IPS-18c (cell line): ENCODE data around the gene TNFRSF8.

Experiments
- H3K4me3 ChIP-seq: 2 replicates; pipeline ENCODE4 v1.7.0; 2013; ENCODE audit warnings: low read depth, mild to moderate bottlenecking, low read length, moderate library complexity; ENCODE audit not compliant: insufficient read depth
- H3K9me3 ChIP-seq: one replicate; pipeline ENCODE4 v1.6.1; 2013; ENCODE audit warnings: mild to moderate bottlenecking, low read length, moderate library complexity; ENCODE audit not compliant: control insufficient read depth, insufficient read depth

Gene TNFRSF8

DNA sequence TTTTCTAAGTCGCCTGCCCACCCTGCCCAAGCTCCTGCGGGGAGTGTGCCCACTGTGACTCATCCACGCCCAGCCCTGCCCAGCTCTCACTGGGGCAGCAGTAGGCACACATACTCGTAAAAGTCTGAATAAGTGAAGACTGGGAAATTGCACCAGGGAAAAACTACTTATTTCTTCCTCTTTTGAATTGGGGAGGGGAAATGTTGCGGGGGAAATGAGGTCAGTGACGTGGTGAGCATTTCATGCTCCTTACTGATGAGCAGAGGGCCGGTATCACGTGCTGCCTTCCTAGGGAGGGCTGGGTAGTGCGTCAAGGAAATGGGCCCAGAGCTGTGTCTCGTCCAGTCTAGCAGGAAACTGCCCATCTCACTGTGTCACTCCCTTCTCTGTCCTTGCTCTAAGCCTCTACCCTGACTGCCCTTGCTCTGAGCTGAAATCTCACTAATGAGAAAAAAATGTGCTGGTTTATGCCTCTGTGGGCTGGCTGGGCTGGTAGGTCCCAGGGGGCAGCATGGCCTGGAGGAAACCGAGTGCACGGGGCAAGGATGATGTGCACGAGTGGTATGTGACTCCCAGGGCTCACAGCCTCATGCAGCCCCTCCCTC lies 90.2 kb downstream of the TNFRSF8 start:
- Histone ChIP-seq H3K9me3 (no peaks in the 10 kb centered on the region), H3K4me3 (no peak overlapping the region)

DNA sequence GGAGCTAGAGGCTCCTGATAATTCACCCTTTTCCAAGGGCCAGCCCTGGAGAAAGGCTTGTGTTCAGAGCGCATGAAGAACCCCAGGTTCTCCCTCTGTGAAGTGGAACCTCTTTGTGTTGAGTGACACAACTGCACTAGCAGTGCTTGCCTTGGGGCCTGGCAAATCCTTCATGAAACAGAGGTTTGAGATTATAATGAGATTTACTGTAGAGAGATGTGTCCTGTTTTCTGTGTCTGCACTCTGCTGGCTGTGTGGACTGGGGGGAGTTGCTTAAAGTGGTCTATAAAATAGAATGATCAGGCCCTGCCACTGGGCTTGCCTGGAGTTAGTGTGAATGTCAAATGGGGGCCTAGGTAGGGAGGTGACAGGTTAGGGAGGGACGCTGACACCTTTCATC lies 92.2 kb downstream of the TNFRSF8 start:
- Histone ChIP-seq H3K4me3 (no peak overlapping the region), H3K9me3 (no peaks in the 10 kb centered on the region)

DNA sequence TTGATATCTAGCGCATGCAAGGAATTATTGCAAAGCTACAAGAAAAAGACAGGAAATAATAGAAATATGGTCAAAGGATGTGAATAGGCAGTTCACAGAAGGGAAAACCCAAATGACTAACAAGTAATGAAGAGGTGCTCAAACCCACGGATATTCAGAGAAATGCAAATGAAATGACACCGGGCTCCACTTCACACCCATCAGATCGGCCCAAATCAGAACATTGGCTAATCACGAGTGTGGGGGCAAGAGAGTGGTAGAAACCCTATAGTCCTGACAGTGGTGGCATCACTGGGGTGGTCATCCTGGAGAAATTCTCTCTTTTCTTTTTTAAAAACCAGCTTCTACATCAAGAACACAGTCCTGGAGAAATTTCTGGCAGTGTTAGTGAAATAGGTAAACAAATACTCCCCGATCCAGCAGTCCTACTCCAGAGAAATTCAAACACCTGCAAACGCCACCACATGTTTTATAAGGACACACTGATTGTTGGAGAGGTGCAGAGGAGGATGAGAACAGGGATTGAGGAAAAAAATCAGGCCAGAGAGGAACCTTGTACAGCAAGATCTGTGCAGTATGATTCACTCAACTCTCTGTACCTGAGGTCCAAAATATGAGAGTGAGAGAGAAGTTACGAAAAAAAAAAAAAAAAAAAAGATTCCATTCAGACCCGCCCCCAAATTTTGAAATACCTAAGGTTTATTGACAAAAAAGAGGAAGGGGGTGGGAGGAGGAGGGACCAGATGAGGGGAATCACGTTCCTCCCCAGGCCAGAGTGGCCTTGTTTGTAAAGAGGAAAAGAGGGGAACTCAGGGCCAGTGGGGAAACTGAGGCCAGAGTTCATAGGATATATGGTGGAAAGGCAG lies 94.5 kb downstream of the TNFRSF8 start:
- Histone ChIP-seq H3K4me3 (no peak overlapping the region), H3K9me3 (peaks cover 3% of the 10 kb centered on the region)

DNA sequence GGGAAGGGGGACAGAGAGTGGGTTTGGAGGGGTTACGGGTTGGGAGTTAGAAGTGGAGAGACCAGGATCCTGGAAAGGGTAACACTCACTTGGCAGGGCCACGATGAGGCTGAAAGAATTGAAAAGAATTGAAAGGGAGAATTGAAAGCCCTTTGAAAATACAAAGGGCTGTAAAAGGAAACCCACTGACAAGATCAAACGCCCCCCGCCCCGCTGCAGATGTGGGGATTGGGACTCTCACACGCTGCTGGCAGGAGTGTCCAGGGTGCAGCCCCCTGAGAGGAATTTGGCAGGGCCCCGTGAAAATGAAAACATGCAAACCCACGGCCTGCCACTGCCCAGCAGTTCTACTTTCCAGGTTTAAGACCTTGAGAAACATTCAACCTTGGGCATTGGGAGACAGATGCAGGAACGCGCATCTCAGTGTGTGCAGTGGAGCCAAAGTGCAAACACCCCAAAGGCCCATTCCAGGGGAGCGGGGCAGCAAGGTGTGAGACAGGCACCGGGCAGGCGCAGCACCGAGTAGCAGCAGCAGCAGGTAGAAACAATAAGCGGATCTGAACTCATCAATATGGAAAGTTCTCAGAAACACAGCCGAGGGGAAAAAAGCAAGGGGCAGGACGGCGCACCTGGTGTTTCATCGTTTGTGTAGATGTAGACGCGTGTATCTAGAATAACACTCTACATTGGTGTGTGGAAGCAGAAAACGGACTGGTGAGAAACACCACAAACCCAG lies 95.4 kb downstream of the TNFRSF8 start:
- peaks cover 5% of the 10 kb centered on the region for H3K9me3 ChIP-seq
- H3K4me3 ChIP-seq = no peak overlapping the region

DNA sequence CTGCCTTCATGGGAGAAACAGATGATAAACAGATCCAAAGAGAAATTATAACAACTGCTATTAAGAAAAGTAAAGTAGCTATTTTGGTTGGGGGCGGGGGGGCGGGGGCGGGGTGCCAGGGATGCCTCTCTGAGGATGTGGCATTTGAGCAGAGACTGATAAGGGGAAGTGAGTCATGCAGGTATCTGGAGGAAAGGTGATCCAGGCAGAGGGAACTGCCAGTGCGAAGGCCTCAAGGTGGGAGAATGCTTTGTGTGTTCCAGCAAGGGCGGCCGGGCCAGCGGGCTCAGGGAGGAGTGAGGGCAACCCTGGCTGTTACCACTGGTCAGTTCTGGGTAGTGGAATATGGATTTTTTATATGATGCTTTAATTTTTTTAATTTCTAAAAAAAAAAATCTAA lies 96.7 kb downstream of the TNFRSF8 start:
- no peak overlapping the region for H3K4me3 ChIP-seq
- peaks cover 5% of the 10 kb centered on the region for H3K9me3 ChIP-seq

DNA sequence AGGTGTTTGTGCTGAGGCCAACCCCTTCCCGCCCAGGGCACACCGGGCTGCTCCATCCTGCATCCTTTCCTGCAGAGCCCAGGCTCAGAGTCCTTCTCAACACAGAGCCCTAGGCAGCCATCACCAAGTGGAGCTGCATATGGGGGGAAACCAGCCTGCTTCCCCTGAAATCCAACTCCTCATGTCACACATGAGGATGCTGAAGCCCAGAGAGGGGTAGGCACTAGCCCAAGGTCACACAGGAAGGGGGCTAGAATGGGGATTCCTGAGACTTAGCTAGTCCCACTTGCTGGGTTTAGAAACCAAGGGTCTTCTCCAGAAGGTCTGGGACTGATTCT lies 98.2 kb downstream of the TNFRSF8 start:
- no peak overlapping the region for H3K4me3 ChIP-seq
- H3K9me3 ChIP-seq = peaks cover 5% of the 10 kb centered on the region

DNA sequence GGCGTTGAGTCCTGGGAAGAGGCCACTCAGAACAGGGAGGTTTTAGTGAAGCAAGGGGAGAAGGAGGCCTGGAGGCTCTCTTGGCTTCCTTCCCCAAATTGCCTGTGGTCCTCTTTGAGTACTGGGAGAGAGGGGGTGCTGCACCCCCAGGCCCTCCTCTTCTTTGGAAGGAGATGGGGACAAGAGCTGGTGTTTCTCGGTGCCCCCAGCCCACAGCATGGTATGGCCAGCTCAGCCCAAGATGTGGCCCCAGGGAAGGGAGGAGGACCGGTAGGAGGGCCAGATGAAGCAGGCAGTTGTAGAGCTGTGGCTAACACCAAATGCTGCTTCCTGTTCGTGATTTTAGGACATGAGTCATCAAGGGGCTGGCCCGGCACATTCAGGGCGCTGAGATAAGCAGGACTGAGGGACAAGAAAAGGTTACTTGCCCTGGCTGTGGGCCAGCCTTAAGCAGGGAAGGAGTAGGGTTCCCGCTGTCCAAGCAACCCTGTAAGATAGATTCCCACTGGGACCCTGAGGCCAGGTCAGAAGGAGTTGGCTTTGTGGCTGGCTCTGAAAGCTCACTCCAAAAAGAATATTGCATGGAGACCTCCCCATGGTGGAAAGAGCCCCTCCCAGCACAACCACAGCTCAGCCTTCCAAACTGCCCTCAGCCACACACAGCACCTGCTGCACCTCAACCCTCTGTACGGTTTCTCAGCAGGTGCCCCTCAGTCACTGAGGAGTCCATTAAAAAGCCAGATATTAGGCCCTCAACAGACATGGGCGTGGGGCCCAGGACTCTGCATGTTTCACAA lies 98.8 kb downstream of the TNFRSF8 start:
- no peak overlapping the region for H3K4me3 ChIP-seq
- H3K9me3 ChIP-seq = peaks cover 5% of the 10 kb centered on the region

DNA sequence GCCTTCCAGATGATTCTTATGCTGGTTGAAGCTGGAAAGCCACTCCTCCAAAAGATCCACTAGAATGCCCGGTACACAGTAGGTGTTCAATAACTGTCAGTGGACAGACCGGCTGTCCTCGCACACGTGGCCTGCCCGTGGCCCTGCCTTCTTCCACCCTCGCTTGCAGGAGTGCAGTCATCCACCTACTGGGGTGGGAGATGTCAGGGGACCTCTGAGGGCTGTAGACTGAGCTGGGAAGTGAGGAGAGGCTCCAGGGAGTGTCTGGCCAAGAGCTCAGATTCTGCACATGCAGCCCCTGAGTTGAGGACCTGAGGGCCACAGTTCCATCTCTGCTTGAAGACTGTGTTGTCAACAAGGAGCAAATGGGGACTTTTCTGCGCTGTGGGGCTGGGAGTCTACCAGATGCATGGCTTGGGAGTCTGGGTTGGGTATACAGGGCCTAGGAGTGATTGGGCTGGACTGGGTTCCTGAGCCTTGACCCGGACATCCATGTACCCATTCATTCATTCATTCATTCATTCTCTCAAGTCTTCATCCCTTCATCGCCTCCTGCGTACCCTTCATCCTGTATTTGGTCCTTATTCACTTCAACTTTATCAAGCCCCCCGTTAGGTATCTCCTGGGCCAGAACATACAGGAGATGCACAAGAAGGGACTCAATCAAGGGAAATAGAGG lies 99.5 kb downstream of the TNFRSF8 start:
- H3K4me3 ChIP-seq = no peak overlapping the region
- peaks cover 5% of the 10 kb centered on the region for H3K9me3 ChIP-seq

DNA sequence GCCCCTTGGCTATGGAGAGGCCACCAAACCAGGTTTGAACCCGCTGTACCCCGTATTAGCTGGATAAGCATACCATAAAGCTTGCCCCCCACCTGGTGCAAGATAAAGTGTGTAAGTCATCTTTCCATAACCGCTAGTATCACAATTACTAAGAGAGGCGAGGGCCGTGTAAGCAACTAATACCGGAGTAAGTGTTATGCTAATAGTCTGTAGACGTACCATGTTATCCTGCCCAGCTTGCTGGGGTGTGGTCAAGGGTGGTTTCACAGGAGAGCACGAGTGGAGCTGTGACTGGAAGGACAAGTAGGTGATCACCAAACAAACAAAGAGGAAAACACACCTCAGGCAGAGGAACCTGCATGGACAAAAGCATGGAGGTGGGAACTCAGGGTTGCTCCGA lies 100.1 kb downstream of the TNFRSF8 start:
- H3K9me3 ChIP-seq = peaks cover 5% of the 10 kb centered on the region
- no peak overlapping the region for H3K4me3 ChIP-seq

DNA sequence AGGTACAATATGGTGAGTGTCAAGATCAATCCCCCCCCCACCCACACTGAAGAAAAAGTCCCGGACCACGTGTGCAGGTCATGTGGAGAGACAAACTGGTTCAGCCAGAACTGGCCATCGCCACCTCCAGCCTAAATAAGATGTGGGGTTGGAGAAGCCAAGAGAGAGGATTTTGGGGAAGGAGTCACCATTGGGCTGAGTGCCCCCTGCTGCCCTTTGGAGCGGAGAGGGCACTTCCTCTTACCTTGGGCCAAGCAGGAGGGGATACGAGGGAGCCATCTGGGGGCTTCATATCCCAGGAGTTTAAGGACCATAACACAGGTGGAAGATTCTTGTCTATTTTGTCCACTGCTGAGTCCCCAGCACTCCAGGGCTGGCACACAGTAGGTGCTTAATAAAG lies 101.1 kb downstream of the TNFRSF8 start:
- Histone ChIP-seq H3K4me3 (no peak overlapping the region), H3K9me3 (peaks cover 5% of the 10 kb centered on the region)

DNA sequence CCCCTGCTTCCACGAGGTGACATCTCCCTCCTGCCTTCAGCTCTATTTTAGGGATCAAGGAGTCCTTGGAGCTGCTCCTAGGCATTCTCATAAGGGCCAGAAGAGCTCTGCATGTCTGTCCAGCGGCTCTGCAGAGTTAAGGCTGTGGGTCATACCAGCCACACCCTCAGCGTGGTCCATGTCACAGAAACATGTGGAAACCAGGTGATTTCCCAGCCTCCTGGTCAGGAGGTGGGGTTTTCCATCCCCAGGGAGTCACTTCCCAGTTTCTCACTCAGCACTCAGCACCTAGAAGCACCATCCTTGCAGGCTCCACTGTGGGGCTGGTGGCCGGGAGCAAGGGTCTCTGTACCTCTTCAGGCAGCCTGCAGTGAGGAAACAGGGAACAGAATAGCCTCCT lies 102.2 kb downstream of the TNFRSF8 start:
- peaks cover 5% of the 10 kb centered on the region for H3K9me3 ChIP-seq

DNA sequence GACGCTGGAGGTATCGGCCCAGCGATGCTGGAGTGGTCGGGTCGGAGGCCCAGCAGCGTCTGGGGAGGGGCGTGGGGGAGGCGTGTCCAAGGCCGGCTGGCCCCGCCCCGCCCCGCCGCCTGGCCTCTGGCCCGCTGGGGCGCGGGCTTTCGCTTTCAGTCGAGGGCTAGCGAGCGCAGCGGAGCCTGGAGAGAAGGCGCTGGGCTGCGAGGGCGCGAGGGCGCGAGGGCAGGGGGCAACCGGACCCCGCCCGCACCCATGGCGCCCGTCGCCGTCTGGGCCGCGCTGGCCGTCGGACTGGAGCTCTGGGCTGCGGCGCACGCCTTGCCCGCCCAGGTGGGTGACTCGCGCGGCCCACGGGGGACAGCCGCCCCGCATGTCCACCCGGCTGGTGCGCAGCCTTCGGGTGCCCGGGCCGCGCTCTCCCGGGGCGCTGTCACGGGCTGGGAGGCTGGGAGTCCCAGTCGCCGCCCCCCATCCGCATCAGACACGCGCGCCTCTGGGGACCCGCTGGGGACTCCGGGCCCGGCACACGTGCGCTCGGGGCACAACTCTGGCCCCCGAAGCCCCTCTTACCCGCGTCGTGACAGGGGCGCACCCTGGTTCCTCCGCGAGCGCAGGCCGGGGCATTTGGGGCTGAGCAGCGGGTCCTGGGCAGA lies 103.9 kb downstream of the TNFRSF8 start, which contains the start of gene TNFRSF1B:
Gene TNFRSF1B, plus strand, starts transcription at position 158 of the 659 bp plus-strand sequence. Its CDS starts 101 bp downstream, at position 259.
- H3K9me3 ChIP-seq = peaks cover 3% of the 10 kb centered on the region
- H3K4me3 ChIP-seq = peak within 1 kb of the TSS; percentile 40

More for the DNA sequence above, 102.2 kb downstream of the TNFRSF8 start:
- no peak overlapping the region for H3K4me3 ChIP-seq

DNA sequence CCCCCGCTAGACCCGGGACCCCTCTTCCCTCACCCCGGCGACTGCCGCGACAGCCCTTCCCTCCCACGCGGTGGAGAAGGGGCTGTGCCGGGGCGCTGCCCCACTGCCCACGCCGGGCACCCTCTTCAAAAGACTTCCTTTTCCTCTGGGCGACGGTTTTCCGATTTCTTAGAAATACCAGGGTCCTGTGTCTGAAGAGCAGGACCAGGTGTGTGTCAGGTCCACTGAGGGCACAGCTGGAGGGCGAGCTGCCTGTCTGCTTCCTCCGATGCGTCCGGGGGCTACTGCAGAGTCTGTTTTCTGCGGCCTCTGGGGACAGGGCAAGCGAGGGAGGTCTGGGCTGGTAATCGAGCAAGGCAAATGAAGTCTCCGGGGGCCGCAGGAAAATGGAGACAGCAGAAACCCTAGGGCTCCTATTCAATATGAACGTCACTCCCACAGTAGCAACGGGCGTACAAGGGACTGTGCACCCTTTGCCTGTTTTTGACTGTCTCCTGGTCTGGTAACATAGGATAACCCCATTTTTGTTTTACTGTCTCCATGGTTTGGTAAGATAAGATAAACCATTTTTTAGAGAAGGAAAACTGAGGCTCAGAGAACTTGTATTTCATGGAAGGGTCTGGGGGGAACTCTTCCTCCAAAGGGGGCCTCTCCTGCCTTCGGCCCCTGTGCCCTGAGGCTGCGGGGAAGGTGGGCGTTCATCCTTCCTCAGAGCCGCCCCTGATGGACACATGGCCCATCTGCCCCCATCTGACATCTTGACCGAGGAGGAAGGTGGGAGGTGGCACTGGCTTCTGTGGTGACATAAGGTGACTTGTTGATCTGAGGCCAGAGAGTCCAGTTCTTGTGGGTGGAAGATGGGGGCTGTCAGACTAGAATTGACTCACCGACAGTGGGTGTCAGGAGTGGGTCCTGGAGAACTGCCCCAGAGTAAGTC lies 104.7 kb downstream of the TNFRSF8 start:
- no peak overlapping the region; the same call in 1 of the 2 replicates for H3K4me3 ChIP-seq
- H3K9me3 ChIP-seq = peaks cover under 1% of the 10 kb centered on the region

DNA sequence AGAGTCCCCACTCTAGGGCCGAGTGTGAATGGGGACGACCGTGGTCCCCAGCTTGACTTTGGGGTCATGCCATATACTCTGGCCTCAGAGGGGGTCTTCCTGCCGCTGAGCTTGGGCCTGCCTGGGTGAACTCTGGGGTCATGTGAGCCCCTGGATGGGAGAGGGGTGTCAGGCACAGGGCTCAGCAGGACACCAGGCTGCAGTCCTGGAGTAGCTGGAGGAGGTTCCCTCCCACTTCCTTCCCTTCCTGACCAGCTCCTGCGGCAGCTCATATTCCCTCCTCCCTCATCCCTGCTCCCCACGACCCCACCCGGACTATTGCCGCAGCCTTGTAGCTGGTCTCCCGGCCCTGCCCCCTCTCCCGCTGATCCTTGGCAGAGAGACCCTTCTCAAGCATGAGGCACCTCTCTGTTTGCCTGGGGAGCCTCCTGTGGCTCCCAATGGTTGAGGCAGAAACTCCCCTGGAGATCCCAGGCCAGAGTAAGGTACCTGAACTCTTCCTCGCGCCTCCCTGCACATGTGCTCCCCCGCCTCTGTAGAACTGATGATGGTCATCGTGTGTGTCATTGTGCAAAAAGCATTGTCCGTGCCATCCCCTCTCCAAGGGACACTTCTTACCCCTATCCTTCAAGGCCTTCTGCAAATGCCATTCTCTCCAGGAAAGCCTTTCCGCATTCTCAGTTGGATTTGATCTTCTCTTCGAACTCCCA lies 105.5 kb downstream of the TNFRSF8 start:
- H3K4me3 ChIP-seq = no peak overlapping the region

More for the DNA sequence above, 105.5 kb downstream of the TNFRSF8 start:
- H3K9me3 ChIP-seq = no peaks in the 10 kb centered on the region
